ENCODE data around the gene S100A13.

DNA sequence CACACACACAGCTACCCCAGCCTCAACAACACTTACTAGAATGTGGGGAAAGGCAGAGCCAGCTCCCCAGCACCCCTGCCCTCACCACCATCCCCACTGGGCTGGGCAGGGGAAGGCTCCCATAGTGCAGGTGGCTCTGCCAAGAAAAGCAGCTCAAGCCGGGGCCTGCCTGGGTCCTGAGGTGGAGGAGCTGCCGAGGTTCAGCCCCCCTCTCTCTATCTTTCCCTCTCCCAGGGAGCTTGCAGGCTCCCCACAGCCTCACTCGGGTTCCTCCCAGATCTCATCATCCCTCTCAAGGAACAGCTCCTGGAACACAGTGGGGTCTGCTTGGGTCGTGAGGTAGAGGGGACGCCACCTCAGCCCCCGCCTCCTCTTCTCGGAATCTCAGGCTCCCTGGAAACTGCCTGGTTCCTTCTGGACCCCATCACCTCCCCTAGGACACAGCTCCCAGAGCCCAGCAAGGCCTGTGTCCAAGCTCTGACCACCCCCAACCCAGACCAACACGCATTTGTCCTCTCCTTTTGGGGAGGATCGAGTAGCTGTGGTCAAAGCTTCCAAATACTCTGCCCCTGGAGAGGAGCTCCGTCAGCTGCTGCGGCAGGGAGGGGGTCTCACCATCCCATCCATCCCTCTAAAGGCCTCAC, 15.1 kb downstream of the S100A13 start:
- TF ChIP-seq, protein P1, sequence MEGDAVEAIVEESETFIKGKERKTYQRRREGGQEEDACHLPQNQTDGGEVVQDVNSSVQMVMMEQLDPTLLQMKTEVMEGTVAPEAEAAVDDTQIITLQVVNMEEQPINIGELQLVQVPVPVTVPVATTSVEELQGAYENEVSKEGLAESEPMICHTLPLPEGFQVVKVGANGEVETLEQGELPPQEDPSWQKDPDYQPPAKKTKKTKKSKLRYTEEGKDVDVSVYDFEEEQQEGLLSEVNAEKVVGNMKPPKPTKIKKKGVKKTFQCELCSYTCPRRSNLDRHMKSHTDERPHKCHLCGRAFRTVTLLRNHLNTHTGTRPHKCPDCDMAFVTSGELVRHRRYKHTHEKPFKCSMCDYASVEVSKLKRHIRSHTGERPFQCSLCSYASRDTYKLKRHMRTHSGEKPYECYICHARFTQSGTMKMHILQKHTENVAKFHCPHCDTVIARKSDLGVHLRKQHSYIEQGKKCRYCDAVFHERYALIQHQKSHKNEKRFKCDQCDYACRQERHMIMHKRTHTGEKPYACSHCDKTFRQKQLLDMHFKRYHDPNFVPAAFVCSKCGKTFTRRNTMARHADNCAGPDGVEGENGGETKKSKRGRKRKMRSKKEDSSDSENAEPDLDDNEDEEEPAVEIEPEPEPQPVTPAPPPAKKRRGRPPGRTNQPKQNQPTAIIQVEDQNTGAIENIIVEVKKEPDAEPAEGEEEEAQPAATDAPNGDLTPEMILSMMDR (conservative IDR thresholded peaks at IDR 0.05) = no peak
- TF ChIP-seq ZFX (IDR thresholded peaks at IDR 0.05) = no peak
